Activated CD8-positive, alpha-beta memory T cell treated with anti-CD3 and anti-CD28 coated beads for 4 hours (primary cell): ENCODE measurements around the gene CCDC9.
"Not testable (repeated sequence)": the region's sequence is repeated elsewhere in the genome, so short reads cannot be mapped to it uniquely, and the experiment has no call there.

ENCODE experiments used
- DNase-seq, 2 donors: peaks; one replicate each; pipeline ENCODE4 v3.0.0-alpha.2; 2020; ENCODE audit warnings: low read depth in 2 of 2

Gene CCDC9

GRCh38 chr19:47300867-47301266 is 44.5 kb downstream of the CCDC9 start:
- not testable (repeated sequence) for DNase-seq

- no peak for DNase-seq
These were observed 45.9 kb downstream of the CCDC9 start for GRCh38 chr19:47302249-47302648.

- no peak for DNase-seq
These were observed 47.6 kb downstream of the CCDC9 start for GRCh38 chr19:47303966-47304365.

- peak; percentile 17 to 18 for DNase-seq
These were observed 49.0 kb downstream of the CCDC9 start for GRCh38 chr19:47305309-47305751.

DNA sequence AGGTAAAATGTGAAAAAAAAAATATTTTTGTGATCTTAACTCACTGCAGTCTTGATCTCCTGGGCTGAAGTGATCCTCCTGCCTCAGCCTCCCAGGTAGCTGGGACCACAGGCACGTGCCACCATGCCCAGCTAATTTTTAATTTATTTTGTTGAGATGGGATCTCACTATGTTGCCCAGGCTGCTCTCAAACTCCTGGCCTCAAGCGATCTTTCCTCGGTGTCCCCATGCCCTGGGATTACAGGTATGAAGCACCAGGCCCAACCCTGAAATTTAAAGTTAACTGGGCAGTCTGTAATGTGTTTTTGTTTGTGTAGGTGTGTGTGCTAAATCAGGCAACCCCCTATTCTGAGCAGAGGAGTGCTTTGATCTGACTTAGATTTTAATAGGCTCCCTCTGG is 50.0 kb downstream of the CCDC9 start:
- DNase-seq, result no peak

GRCh38 chr19:47309038-47309437 is 52.7 kb downstream of the CCDC9 start:
- DNase-seq, result no peak

DNA sequence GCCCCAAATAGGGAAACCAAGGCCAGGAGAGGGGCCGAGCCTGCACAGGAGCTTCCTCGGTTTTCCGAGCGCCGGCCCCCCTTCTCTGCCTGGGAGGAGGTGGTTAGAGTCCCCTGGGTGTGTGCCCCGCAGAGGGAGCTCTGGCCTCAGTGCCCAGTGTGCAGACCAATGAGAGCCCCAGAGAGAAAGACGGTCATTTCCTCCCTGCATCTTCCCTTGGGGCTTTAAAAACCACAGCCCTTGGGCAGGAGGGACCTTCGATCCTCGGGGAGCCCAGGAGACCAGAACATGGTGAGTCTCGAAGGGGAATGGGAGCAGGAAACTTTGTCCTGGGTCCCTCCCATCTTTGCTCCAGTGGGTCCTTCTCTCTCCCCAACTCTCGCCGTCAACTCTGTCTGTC is 53.3 kb downstream of the CCDC9 start, which contains the start of gene C5AR1:
Gene C5AR1, plus strand, starts transcription at position 254 of the 400 bp plus-strand sequence. Its CDS starts 35 bp downstream, at position 289.
- no peak for DNase-seq

DNA sequence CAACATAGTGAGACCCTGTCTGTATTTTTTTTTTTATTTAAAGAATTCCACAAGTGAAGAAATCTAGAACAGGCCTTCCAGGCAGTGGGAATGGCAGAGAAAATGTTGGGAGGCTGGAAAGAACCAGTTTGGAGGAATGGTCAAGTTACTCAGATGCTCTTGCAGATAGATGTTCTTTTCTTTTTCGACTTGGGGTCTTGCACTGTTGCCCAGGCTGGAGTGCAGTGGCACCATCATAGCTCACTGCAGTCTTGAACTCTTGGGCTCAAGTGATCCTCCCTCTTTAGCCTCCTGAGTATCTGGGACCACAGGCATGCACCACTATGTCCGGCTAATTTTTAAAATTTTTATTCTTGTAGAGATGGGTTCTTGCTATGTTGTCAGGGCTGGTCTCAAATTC is 54.0 kb downstream of the CCDC9 start:
- DNase-seq, result no peak

DNA sequence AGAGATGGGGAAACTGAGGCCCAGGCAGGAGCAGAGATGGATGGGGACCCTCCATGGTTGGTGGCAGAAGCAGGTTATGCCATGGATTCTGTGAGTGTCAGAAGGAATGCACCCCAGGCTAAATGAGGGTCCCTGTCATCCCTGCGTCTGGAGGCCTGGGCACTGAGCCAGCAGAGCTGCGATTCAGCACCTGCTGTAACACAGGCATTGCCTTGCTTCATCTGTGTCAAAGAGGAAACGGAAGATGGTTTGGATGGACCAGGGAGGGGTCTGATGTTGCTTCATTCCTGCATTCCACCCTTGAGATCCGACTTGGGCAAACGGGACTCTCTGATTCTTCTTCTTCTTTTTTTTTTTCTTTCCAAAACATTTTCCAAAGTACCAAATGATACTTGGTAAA is 54.5 kb downstream of the CCDC9 start:
- DNase-seq, result no peak

- no peak for DNase-seq
These were observed 56.2 kb downstream of the CCDC9 start for GRCh38 chr19:47312366-47313006.

DNA sequence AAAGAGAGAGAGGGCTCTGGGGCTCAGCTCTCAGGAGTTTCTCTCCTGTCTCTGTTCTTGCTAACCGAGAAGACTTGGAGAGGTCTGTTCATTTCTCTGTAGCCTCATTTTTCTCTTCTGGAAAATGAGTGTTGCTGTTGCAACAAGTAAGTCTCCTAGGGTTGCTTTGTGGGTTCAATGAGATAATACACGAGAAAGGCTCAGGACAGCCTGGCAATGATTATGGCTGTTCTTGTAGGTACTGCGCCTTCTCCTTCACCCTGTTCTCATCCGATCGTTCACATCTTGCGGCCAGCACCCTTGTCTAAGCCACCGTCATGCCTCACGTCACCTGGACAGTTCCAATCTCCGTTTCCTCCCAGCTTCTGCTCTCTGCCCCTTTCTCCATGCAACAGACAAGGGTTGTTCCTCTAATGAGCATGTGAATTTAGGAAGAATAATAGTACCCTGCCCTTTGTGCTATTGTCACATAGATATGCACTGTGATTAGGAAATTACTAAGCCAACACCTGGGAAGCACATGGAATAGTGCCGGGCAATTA is 57.5 kb downstream of the CCDC9 start:
- DNase-seq, result no peak

- no peak for DNase-seq
These were observed 58.9 kb downstream of the CCDC9 start for GRCh38 chr19:47315125-47315821.

DNA sequence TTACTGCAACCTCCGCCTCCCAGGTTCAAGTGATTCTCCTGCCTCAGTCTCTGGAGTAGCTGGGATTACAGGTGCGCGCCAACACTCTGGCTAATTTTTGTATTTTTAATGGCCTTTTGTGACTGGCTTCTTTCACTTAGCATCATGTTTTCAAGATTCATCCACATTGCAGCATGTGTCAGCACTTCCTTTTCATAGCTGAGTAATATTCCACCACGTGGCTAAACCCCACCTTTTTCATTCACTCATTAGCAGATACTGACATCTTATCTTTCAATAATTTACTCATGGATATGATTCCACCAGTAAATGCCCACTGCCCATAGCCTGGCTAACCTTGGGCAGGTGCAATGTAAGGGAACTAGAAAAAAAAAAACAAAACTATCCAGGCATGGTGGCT is 60.2 kb downstream of the CCDC9 start:
- no peak for DNase-seq

DNA sequence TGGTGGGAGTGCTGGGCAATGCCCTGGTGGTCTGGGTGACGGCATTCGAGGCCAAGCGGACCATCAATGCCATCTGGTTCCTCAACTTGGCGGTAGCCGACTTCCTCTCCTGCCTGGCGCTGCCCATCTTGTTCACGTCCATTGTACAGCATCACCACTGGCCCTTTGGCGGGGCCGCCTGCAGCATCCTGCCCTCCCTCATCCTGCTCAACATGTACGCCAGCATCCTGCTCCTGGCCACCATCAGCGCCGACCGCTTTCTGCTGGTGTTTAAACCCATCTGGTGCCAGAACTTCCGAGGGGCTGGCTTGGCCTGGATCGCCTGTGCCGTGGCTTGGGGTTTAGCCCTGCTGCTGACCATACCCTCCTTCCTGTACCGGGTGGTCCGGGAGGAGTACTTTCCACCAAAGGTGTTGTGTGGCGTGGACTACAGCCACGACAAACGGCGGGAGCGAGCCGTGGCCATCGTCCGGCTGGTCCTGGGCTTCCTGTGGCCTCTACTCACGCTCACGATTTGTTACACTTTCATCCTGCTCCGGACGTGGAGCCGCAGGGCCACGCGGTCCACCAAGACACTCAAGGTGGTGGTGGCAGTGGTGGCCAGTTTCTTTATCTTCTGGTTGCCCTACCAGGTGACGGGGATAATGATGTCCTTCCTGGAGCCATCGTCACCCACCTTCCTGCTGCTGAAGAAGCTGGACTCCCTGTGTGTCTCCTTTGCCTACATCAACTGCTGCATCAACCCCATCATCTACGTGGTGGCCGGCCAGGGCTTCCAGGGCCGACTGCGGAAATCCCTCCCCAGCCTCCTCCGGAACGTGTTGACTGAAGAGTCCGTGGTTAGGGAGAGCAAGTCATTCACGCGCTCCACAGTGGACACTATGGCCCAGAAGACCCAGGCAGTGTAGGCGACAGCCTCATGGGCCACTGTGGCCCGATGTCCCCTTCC is 63.9 kb downstream of the CCDC9 start:
- no peak for DNase-seq
